Left ventricle myocardium inferior (tissue), 1 donor: ENCODE data around the gene PBX4. TPM values are rescaled to one million over a fixed set of nuclear protein-coding genes. Genes with fewer than 3 reads are reported as not detected.

Experiments used
- DNase-seq: peaks from one replicate; pipeline ENCODE4 v3.0.0-alpha.2; 2020
- H3K27ac ChIP-seq: fragments of 200-600 bp; replicated peaks from 2 replicates; pipeline ENCODE4 v1.8.0; 2021
- H3K27me3 ChIP-seq: fragments of 200-600 bp; 2 replicates; pipeline ENCODE4 v1.8.0; 2021; ENCODE audit warnings: low read depth
- H3K36me3 ChIP-seq: fragments of 200-600 bp; 2 replicates; pipeline ENCODE4 v1.8.0; 2021
- H3K4me1 ChIP-seq: fragments of 200-600 bp; 2 replicates; pipeline ENCODE4 v1.8.0; 2021
- H3K4me3 ChIP-seq: fragments of 200-600 bp; 2 replicates; pipeline ENCODE4 v1.8.0; 2021; ENCODE audit warnings: mild to moderate bottlenecking, moderate library complexity
- H3K9me3 ChIP-seq: fragments of 200-600 bp; replicated peaks from 2 replicates; pipeline ENCODE4 v1.8.0; 2021
- intact Hi-C: fragments of 100-400 bp; cut with micrococcal nuclease; formaldehyde crosslinking; loops from one replicate; pipeline ENCODE4 v1.11.0; 2022
- total RNA-seq: library from RNA; stranded (reverse); fragmentation: NEBNext Ultra II Directional; extraction: Animal tissue kit (Norgen Biotek cat#: 25700); gene quantifications from one replicate; pipeline ENCODE4 v1.2.1, GENCODE V29; 2021
- TF ChIP-seq, protein P1 (sequence below): fragments of 200-600 bp; IDR thresholded peaks from 2 replicates; pipeline ENCODE4 v1.8.0; 2021; ENCODE audit warnings: antibody characterized with exemption, mild to moderate bottlenecking, borderline replicate concordance
- donor health status: DM: no; HTN: yes; CAD: no; lungs with severe emphysema.

PBX4 gene
- total RNA-seq, 1 donor from 2014 or later: not detected

GRCh38 chr19:19561946-19562664, 56.4 kb downstream of the PBX4 start:
- Histone ChIP-seq H3K27ac (no peak overlapping the region), H3K27me3 (no peaks in the 10 kb centered on the region), H3K4me1 (no peaks in the 10 kb centered on the region), H3K36me3 (no peaks in the 10 kb centered on the region), H3K4me3 (no peak overlapping the region), H3K9me3 (no peaks in the 10 kb centered on the region)
- no peak for DNase-seq
- TF ChIP-seq, protein P1, sequence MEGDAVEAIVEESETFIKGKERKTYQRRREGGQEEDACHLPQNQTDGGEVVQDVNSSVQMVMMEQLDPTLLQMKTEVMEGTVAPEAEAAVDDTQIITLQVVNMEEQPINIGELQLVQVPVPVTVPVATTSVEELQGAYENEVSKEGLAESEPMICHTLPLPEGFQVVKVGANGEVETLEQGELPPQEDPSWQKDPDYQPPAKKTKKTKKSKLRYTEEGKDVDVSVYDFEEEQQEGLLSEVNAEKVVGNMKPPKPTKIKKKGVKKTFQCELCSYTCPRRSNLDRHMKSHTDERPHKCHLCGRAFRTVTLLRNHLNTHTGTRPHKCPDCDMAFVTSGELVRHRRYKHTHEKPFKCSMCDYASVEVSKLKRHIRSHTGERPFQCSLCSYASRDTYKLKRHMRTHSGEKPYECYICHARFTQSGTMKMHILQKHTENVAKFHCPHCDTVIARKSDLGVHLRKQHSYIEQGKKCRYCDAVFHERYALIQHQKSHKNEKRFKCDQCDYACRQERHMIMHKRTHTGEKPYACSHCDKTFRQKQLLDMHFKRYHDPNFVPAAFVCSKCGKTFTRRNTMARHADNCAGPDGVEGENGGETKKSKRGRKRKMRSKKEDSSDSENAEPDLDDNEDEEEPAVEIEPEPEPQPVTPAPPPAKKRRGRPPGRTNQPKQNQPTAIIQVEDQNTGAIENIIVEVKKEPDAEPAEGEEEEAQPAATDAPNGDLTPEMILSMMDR: no peak
- intact Hi-C loops: no loop called here

DNA sequence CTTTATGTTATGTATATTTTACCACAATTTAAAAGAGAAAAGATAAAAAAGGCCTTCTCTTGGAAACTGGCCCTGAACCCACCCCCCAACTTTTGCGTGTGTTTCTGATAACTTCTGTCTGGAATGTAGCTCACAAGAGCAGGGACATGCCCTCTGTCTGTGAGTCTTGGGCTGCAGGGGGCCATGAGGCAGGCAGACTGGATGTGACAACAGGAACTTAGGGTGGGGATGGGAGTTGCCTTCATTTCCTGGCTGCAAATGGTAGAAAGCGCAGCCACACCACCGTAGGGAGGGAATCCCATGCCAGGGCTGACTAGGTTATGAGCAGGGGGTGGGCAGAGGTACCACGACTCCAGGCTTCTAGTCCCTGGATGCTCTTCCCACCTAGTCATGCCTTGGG, 58.6 kb downstream of the PBX4 start:
- Histone ChIP-seq H3K9me3 (no peaks in the 10 kb centered on the region), H3K36me3 (no peaks in the 10 kb centered on the region), H3K4me1 (no peaks in the 10 kb centered on the region), H3K27ac (no peak overlapping the region), H3K4me3 (no peak overlapping the region), H3K27me3 (peaks cover 2% of the 10 kb centered on the region)
- DNase-seq: no peak
- TF ChIP-seq, protein P1: no peak
- intact Hi-C loops: no loop called here

DNA sequence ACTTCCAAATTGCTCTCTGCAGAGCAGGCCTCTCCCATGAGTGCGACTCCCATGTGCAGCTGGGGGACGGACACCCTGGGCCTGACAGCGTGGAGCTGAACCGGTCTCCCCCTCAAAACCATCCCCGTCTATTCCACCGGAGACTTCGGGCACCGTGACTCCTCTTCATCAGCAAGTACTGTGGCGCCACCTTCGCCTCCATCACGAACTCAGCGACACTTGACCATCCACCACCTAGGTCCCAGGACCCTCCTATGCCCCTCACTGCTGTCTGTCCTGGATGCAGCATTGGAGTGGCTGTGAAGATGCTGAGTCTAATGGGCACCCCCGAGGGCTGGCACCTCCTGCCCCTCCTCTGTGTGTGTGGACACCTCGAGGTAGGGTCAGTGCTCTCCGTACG, 59.9 kb downstream of the PBX4 start:
- no peak overlapping the region for H3K4me3 ChIP-seq
- TF ChIP-seq, protein P1: no peak
- peaks cover 6% of the 10 kb centered on the region for H3K27me3 ChIP-seq
- H3K9me3 ChIP-seq: no peaks in the 10 kb centered on the region
- no peak for DNase-seq
- no peaks in the 10 kb centered on the region for H3K4me1 ChIP-seq
- H3K36me3 ChIP-seq: no peaks in the 10 kb centered on the region
- no peak overlapping the region for H3K27ac ChIP-seq
- intact Hi-C loops: no loop called here

- Histone ChIP-seq H3K27ac (no peak overlapping the region), H3K9me3 (no peaks in the 10 kb centered on the region), H3K4me1 (no peaks in the 10 kb centered on the region), H3K27me3 (peaks cover 6% of the 10 kb centered on the region), H3K4me3 (no peak overlapping the region), H3K36me3 (no peaks in the 10 kb centered on the region)
- TF ChIP-seq, protein P1: no peak
- no peak for DNase-seq
- intact Hi-C loops: no loop called here
These were observed 60.4 kb downstream of the PBX4 start for GRCh38 chr19:19558055-19558454.

- TF ChIP-seq, protein P1: peak; percentile 82
- Histone ChIP-seq H3K9me3 (peaks cover 4% of the 10 kb centered on the region), H3K27ac (no peak overlapping the region), H3K27me3 (peaks cover 23% of the 10 kb centered on the region), H3K4me3 (no peak overlapping the region), H3K4me1 (peaks cover 10% of the 10 kb centered on the region), H3K36me3 (no peaks in the 10 kb centered on the region)
- intact Hi-C loops: no loop called here
- DNase-seq: peak; percentile 48
These were observed 64.1 kb downstream of the PBX4 start for GRCh38 chr19:19554074-19555023.
